Smooth muscle cell (in vitro differentiated cells): ENCODE measurements around the gene RTTN. TPM values are rescaled to one million over a fixed set of nuclear protein-coding genes. Genes with fewer than 3 reads are reported as not detected.

Source experiments
- DNase-seq: peaks from one replicate; lab custom pipeline; 2025; ENCODE audit not compliant: unreplicated experiment; lab: John Stamatoyannopoulos, UW
- H2AFZ ChIP-seq: fragments of 200-600 bp; sonication (generic); 2 replicates; pipeline ENCODE4 v1.6.0; 2016; ENCODE audit warnings: antibody characterized with exemption, low read depth, mild to moderate bottlenecking
- H3F3A ChIP-seq: fragments of 200-600 bp; sonication (generic); 2 replicates; pipeline ENCODE4 v1.6.0; 2017; ENCODE audit warnings: antibody characterized with exemption, low read depth
- H3K27ac ChIP-seq: fragments of 200-600 bp; sonication (generic); 2 replicates; pipeline ENCODE4 v1.5.1; 2016; ENCODE audit warnings: low read depth, mild to moderate bottlenecking
- H3K27me3 ChIP-seq: fragments of 200-600 bp; sonication (generic); 2 replicates; pipeline ENCODE4 v1.6.1; 2016; ENCODE audit warnings: low read depth, mild to moderate bottlenecking
- H3K36me3 ChIP-seq: fragments of 200-600 bp; sonication (generic); 2 replicates; pipeline ENCODE4 v1.5.1; 2016; ENCODE audit warnings: low read depth
- H3K4me1 ChIP-seq: fragments of 200-600 bp; sonication (generic); 2 replicates; pipeline ENCODE4 v1.5.1; 2016; ENCODE audit warnings: low read depth
- H3K4me2 ChIP-seq: fragments of 200-600 bp; sonication (generic); 2 replicates; pipeline ENCODE4 v1.6.0; 2016; ENCODE audit warnings: mild to moderate bottlenecking
- H3K4me3 ChIP-seq: fragments of 200-600 bp; sonication (generic); 2 replicates; pipeline ENCODE4 v1.5.1; 2016; ENCODE audit warnings: mild to moderate bottlenecking
- H3K79me2 ChIP-seq: fragments of 200-600 bp; sonication (generic); 2 replicates; pipeline ENCODE4 v1.6.0; 2016; ENCODE audit warnings: low read depth, mild to moderate bottlenecking
- H3K9ac ChIP-seq: fragments of 200-600 bp; sonication (generic); 2 replicates; pipeline ENCODE4 v1.6.0; 2016; ENCODE audit warnings: low read depth
- H3K9me3 ChIP-seq: fragments of 200-600 bp; sonication (generic); replicated peaks from 2 replicates; pipeline ENCODE4 v1.5.1; 2016; ENCODE audit warnings: low read depth
- H4K20me1 ChIP-seq: fragments of 200-600 bp; sonication (generic); 2 replicates; pipeline ENCODE4 v1.6.0; 2016; ENCODE audit warnings: low read depth
- CTCF ChIP-seq: fragments of 200-600 bp; sonication (generic); IDR thresholded peaks from 2 replicates; pipeline ENCODE4 v1.5.1; 2017; ENCODE audit warnings: borderline replicate concordance, mild to moderate bottlenecking, antibody characterized with exemption; ENCODE audit not compliant: insufficient read depth, poor library complexity, severe bottlenecking
- WGBS: methylation state at CpG from one replicate; pipeline ENCODE4 v1.1.7; 2016; ENCODE audit warnings: low lambda C conversion rate; 5-methylcytosine and 5-hydroxymethylcytosine counted together
- polyA plus RNA-seq: library from polyadenylated mRNA; unstranded; fragments of >200 nt; fragmentation: Nextera tagmentation; extraction: Ambion mirVana; gene quantifications from 2 replicates; pipeline ENCODE4 v1.2.1, GENCODE V29; 2016
- total RNA-seq: library from RNA; depleted of rRNA; stranded (reverse); fragments of >200 nt; gene quantifications from 2 replicates; pipeline ENCODE4 v1.2.3, GENCODE V29; 2014

Gene RTTN
- total and polyA plus RNA-seq, 2 experiments from 2014 or later: 3.6 to 17.3 TPM

- Histone ChIP-seq H3K36me3 (no peaks in the 10 kb centered on the region), H3F3A (no peaks in the 10 kb centered on the region), H2AFZ (no peak overlapping the region), H3K27me3 (no peaks in the 10 kb centered on the region), H3K79me2 (no peaks in the 10 kb centered on the region), H4K20me1 (no peaks in the 10 kb centered on the region), H3K4me1 (no peaks in the 10 kb centered on the region), H3K9ac (no peak overlapping the region), H3K9me3 (no peaks in the 10 kb centered on the region), H3K4me2 (no peak overlapping the region), H3K27ac (no peak overlapping the region), H3K4me3 (no peak overlapping the region)
- TF ChIP-seq CTCF: no peak
- no peak for DNase-seq
- WGBS: 87% methylated on average over 7 of the region's 7 CpGs
Observed at GRCh38 chr18:69996951-69997798, 208.3 kb downstream of the RTTN start.

- Histone ChIP-seq H3K4me3 (no peak overlapping the region), H3K79me2 (no peaks in the 10 kb centered on the region), H3K4me1 (no peaks in the 10 kb centered on the region), H4K20me1 (no peaks in the 10 kb centered on the region), H3K4me2 (no peak overlapping the region), H3K27ac (no peak overlapping the region), H3K36me3 (no peaks in the 10 kb centered on the region), H3K27me3 (no peaks in the 10 kb centered on the region), H3F3A (no peaks in the 10 kb centered on the region), H3K9ac (no peak overlapping the region), H2AFZ (no peak overlapping the region), H3K9me3 (no peaks in the 10 kb centered on the region)
- 89% methylated on average over 2 of the region's 2 CpGs for WGBS
- no peak for DNase-seq
- TF ChIP-seq CTCF: no peak
Observed at GRCh38 chr18:69996417-69996816, 209.1 kb downstream of the RTTN start.

GRCh38 chr18:69995774-69996173 lies 209.7 kb downstream of the RTTN start:
- DNase-seq: no peak
- no peak overlapping the region for H3K9ac ChIP-seq
- WGBS: 91% methylated on average over 3 of the region's 3 CpGs

More at GRCh38 chr18:69995774-69996173, 209.7 kb downstream of the RTTN start:
- no peak for TF ChIP-seq CTCF
- H3K4me3 ChIP-seq: no peak overlapping the region
- no peak overlapping the region for H3K27ac ChIP-seq
- H3K27me3 ChIP-seq: no peaks in the 10 kb centered on the region
- no peaks in the 10 kb centered on the region for H3K36me3 ChIP-seq
- no peaks in the 10 kb centered on the region for H3K79me2 ChIP-seq
- H2AFZ ChIP-seq: no peak overlapping the region
- no peaks in the 10 kb centered on the region for H4K20me1 ChIP-seq
- no peaks in the 10 kb centered on the region for H3K4me1 ChIP-seq
- H3F3A ChIP-seq: no peaks in the 10 kb centered on the region
- H3K9me3 ChIP-seq: no peaks in the 10 kb centered on the region
- H3K4me2 ChIP-seq: no peak overlapping the region
